GM12875 (cell line): ENCODE results near the gene AP1AR.

Source experiments
- H3K4me3 ChIP-seq: one replicate; pipeline ENCODE4 v1.5.1; 2011; ENCODE audit warnings: low read depth, low read length, control low read depth
- TF ChIP-seq, protein P1 (sequence below): IDR thresholded peaks from 2 replicates; pipeline ENCODE4 v1.5.1; 2011; ENCODE audit warnings: low read depth, mild to moderate bottlenecking, control low read depth, inconsistent platforms, low read length, moderate library complexity, borderline replicate concordance; ENCODE audit not compliant: insufficient read depth

Gene AP1AR, protein sequence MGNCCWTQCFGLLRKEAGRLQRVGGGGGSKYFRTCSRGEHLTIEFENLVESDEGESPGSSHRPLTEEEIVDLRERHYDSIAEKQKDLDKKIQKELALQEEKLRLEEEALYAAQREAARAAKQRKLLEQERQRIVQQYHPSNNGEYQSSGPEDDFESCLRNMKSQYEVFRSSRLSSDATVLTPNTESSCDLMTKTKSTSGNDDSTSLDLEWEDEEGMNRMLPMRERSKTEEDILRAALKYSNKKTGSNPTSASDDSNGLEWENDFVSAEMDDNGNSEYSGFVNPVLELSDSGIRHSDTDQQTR

DNA sequence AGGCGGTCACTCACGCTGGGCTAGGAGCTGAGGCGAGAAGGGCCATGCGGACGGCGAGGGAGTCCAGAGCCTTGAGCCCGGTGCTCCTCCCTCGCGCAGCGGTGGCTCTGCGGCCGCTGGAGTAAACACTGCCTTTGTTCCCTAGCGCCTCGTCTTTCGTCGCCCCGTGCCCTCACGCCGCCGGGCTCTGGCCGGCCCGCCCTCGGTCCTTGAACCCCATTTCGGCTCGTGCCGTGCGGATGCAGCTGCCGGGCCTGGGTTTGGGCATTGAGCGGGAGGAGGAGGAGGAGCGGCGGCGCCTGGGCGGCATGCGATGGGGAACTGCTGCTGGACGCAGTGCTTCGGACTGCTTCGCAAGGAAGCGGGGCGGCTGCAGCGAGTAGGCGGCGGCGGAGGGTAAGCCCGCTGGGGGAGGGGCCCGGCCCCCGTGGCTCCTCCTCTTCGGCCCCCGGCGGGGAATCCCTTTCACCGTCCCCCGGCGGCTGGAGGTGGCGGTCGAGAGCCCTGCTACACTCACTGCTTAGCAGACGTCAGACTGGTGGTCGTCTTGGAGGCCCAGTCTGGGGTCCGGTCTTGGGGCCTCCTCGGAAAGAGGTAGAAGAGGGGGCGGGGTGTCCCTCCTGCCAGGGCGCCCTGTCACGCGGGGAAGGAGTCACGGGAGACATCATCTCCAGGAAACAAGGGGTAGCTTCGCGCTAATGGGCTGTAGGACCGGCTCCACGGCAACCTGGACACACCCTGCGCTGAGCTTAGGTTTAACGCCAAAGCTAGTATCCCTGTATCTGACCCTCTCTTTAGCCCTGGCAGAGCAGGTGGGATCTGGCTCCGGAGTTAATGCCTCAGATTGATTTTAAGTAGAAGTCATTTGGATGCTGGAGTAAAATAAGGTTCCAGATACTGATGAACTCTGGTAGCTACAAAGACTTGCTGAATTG lies at the start of gene AP1AR:
Gene AP1AR, plus strand, starts transcription at position 9 of the 935 bp plus-strand sequence. Its CDS starts 305 bp downstream, at position 314.
- peak within 1 kb of the TSS; percentile 94 for H3K4me3 ChIP-seq
- TF ChIP-seq, protein P1, sequence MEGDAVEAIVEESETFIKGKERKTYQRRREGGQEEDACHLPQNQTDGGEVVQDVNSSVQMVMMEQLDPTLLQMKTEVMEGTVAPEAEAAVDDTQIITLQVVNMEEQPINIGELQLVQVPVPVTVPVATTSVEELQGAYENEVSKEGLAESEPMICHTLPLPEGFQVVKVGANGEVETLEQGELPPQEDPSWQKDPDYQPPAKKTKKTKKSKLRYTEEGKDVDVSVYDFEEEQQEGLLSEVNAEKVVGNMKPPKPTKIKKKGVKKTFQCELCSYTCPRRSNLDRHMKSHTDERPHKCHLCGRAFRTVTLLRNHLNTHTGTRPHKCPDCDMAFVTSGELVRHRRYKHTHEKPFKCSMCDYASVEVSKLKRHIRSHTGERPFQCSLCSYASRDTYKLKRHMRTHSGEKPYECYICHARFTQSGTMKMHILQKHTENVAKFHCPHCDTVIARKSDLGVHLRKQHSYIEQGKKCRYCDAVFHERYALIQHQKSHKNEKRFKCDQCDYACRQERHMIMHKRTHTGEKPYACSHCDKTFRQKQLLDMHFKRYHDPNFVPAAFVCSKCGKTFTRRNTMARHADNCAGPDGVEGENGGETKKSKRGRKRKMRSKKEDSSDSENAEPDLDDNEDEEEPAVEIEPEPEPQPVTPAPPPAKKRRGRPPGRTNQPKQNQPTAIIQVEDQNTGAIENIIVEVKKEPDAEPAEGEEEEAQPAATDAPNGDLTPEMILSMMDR, result peak; percentile 54

DNA sequence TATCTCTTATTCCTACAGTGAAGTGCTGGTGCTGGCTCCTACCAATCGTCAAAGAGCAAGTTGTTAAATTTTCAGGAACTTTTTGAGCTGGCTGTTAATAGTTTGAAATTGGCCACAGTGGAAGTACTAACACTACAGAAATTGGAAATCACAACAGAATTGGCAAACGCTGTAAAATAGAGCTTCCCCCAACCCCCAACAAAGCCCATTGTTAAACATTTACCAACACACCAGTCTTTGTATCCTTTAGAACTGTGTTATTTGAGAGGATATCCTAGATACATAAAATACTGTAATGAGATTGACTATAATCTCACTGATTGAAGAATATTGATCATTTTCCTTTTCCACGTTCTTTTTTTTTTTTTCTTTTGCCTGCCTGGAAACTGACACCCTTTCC lies 49.0 kb upstream of the AP1AR start:
- no peak overlapping the region for H3K4me3 ChIP-seq
- TF ChIP-seq, protein P1, result no peak

DNA sequence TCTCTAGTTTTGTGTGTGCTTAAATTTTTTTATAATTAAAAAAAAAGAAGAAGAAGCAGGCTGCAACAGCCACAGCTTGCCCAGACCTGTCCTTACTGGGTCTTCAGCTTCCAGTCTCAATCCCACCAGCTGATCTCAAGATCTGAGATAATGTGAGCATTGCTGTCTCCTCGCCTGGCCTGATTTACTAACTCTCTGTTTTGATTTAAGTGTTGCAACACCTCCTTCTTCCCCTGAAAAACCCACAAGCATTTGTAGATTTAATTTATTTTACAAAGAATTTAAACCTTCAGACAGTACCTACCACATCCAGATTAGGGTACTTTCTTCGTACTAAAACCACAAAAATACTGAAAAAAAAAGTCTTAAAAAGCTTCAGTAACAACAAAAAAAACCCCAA lies 48.3 kb upstream of the AP1AR start:
- no peak overlapping the region for H3K4me3 ChIP-seq
- TF ChIP-seq, protein P1, result no peak

DNA sequence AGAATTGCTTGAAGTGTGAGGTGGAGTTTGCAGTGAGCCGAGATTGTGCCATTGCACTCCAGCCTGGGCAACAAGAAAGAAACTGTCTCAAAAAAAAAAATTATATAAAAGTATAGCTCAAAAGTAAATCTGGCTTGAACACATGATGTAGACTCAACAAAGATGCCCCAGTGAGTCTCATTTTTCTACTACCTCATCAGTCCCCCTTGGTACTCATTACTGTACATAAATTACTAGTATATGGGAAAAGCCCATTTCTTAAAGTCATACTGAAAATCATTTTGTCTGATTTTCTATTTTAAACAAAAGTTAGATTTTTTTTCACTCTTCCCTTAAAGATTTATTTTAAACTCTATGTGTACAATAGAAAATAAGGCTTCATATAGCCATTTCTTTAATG lies 47.1 kb upstream of the AP1AR start:
- H3K4me3 ChIP-seq, result no peak overlapping the region
- TF ChIP-seq, protein P1, result no peak

DNA sequence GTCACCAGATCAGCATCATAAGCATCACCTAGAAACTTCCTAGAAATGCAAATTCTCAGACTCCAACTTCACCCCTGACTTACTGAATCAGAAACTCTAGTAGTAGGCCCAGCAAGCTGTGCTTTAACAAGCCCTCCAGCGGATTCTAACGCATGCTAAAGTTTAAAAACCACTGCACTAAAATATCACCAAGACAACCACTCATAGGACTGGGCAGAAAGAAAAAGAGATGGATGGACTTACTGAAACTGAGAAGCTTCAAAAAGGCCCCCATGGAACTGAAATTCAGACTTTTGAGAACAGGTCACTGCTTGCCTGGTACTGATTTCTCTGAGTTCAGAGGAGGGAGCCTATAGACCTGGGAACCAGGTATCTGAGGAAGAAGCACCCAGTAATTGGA lies 46.3 kb upstream of the AP1AR start:
- no peak overlapping the region for H3K4me3 ChIP-seq
- TF ChIP-seq, protein P1, result no peak

DNA sequence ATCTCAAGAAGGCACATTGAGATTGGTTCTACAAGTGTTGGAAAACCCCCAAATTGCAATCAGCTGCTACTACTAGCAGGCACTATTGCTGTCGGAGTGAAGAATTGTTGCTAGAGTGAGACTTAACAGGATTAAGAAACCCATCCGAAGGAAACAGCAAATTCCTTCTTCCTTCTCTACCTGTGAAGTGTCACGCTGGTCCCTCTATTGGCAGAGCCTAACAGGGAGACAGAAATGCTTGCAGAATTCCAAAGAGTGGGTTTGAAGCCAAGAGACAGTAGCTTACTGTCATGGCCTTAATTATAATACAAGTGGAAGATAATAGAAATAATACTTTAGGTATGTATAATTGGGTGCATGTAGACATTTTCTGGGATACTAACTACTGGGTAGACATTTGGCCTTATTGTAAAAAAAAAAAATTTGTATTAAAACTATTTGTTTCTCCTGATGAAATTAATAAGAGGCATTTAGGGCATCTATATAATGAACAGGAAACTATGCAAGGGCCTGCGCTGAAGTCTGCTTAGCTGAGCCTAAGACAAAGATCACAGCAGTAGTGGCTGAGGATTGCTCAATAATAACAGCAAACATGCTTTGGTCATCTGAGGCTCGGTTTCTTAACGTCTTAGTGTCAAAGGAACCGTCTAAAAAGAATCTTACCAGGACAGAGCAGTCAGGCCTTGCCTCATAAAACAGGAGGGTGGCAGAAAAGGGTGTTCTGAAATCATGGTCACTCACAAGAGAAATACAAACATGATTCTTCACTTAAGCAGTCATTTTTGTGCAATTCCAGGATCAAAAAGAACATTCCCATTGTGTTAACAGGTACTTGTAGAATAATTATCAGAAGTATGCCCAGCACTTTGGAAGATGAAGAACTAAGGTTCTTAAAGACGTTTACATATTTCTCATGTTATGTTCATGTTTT lies 45.6 kb upstream of the AP1AR start:
- no peak overlapping the region for H3K4me3 ChIP-seq
- TF ChIP-seq, protein P1, result no peak
